ENCODE results near the gene RBM8A. TPM values are rescaled to one million over a fixed set of nuclear protein-coding genes. Genes with fewer than 3 reads are reported as not detected.

Gene RBM8A
- total RNA-seq, 2 experiments from 2014 or later = 135 to 200 TPM

- Histone ChIP-seq H3K9me2 (ENCODE audit: insufficient read depth, low read length) (no peaks in the 10 kb centered on the region), H3K4me2 (ENCODE audit: low read length) (no peak overlapping the region), H3K36me3 (ENCODE audit: insufficient read depth, low read length) (peaks cover 15% of the 10 kb centered on the region; the same call in 1 of the 2 replicates), H3K9me3 (ENCODE audit: low read length) (no peaks in the 10 kb centered on the region), H2AFZ (ENCODE audit: low read length) (no peak overlapping the region), H3K4me1 (ENCODE audit: insufficient read depth, low read length, poor library complexity, severe bottlenecking) (peaks cover under 1% of the 10 kb centered on the region), H3K27ac (ENCODE audit: low read depth, low read length, poor library complexity, severe bottlenecking) (no peak overlapping the region), H3K4me3 (ENCODE audit: low read depth, low read length, poor library complexity, severe bottlenecking) (no peak overlapping the region), H3K79me2 (ENCODE audit: insufficient read depth, low read depth, low read length) (no peaks in the 10 kb centered on the region), H4K20me1 (ENCODE audit: insufficient read depth, low read length) (no peaks in the 10 kb centered on the region)
- no peak for DNase-seq (ENCODE audit: low spot score)
- TF ChIP-seq EZH2phosphoT487 (IDR thresholded peaks at IDR 0.05; ENCODE audit: borderline replicate concordance, low read depth, low read length) (no peak), CTCF (conservative IDR thresholded peaks at IDR 0.05; ENCODE audit: low read length) (no peak)
- ChIA-PET POLR2A (interaction anchor here (1.0 to 1.4 kb wide), 2 partner anchors 20 to 73 kb away, joined by 3 to 4 read pairs; partner anchors contain the start of gene RBM8A), CTCF (ENCODE audit: unreplicated experiment) (interaction anchor here (1.1 kb wide), 1 partner anchor 102 kb away, joined by 3 read pairs; no protein-coding TSS in a partner anchor)
- intact Hi-C loops (cut with micrococcal nuclease; ENCODE audit: unreplicated experiment) = no loop called here
- BruUV-seq (replicated peaks) = no TSS peak
Observed at GRCh38 chr1:145906954-145907753, 20.1 kb downstream of the RBM8A start.

- POLR2A ChIA-PET = no interaction called here
Observed at GRCh38 chr1:145901312-145902021, 25.8 kb downstream of the RBM8A start.

More at GRCh38 chr1:145901312-145902021, 25.8 kb downstream of the RBM8A start:
- H4K20me1 ChIP-seq (ENCODE audit: insufficient read depth, low read length) = no peaks in the 10 kb centered on the region
- no peaks in the 10 kb centered on the region for H3K9me2 ChIP-seq (ENCODE audit: insufficient read depth, low read length)
- H3K4me2 ChIP-seq (ENCODE audit: low read length) = no peak overlapping the region
- no peak overlapping the region for H2AFZ ChIP-seq (ENCODE audit: low read length)
- no TSS peak for BruUV-seq (replicated peaks)
- no peaks in the 10 kb centered on the region for H3K4me1 ChIP-seq (ENCODE audit: insufficient read depth, low read length, poor library complexity, severe bottlenecking)
- CTCF ChIA-PET (ENCODE audit: unreplicated experiment) = no interaction called here
- H3K9me3 ChIP-seq (ENCODE audit: low read length) = no peaks in the 10 kb centered on the region
- intact Hi-C loops (cut with micrococcal nuclease; ENCODE audit: unreplicated experiment) = no loop called here
- DNase-seq (ENCODE audit: low spot score) = no peak
- H3K79me2 ChIP-seq (ENCODE audit: insufficient read depth, low read depth, low read length) = no peaks in the 10 kb centered on the region
- TF ChIP-seq EZH2phosphoT487 (IDR thresholded peaks at IDR 0.05; ENCODE audit: borderline replicate concordance, low read depth, low read length) (no peak), CTCF (conservative IDR thresholded peaks at IDR 0.05; ENCODE audit: low read length) (no peak)
- no peaks in the 10 kb centered on the region for H3K36me3 ChIP-seq (ENCODE audit: insufficient read depth, low read length)
- H3K27ac ChIP-seq (ENCODE audit: low read depth, low read length, poor library complexity, severe bottlenecking) = no peak overlapping the region
- no peak overlapping the region for H3K4me3 ChIP-seq (ENCODE audit: low read depth, low read length, poor library complexity, severe bottlenecking)
